BLaER1 (cell line): Measurements from ENCODE around the gene PTPN4.

Source experiments
- H3K27ac ChIP-seq: shearing (Covaris generic); formaldehyde crosslinking; 2 replicates; pipeline ENCODE4 v1.8.1; 2022
- H3K27me3 ChIP-seq: shearing (Covaris generic); formaldehyde crosslinking; 2 replicates; pipeline ENCODE4 v1.8.1; 2022
- H3K36me3 ChIP-seq: shearing (Covaris generic); formaldehyde crosslinking; 2 replicates; pipeline ENCODE4 v1.8.1; 2022
- H3K4me1 ChIP-seq: shearing (Covaris generic); formaldehyde crosslinking; 2 replicates; pipeline ENCODE4 v1.8.1; 2022
- H3K4me2 ChIP-seq: shearing (Covaris generic); formaldehyde crosslinking; 2 replicates; pipeline ENCODE4 v1.8.1; 2022
- H3K4me3 ChIP-seq: shearing (Covaris generic); formaldehyde crosslinking; 2 replicates; pipeline ENCODE4 v1.8.1; 2022
- H3K9ac ChIP-seq: shearing (Covaris generic); formaldehyde crosslinking; 2 replicates; pipeline ENCODE4 v1.8.1; 2022
- H3K9me3 ChIP-seq: shearing (Covaris generic); formaldehyde crosslinking; 2 replicates; pipeline ENCODE4 v1.8.1; 2022
- H4K20me1 ChIP-seq: shearing (Covaris generic); formaldehyde crosslinking; 2 replicates; pipeline ENCODE4 v1.8.1; 2022
- Cebpa-rat ChIP-seq: shearing (Covaris generic); IDR thresholded peaks from 2 replicates; pipeline ENCODE4 v1.8.1; 2022

The PTPN4 gene

DNA sequence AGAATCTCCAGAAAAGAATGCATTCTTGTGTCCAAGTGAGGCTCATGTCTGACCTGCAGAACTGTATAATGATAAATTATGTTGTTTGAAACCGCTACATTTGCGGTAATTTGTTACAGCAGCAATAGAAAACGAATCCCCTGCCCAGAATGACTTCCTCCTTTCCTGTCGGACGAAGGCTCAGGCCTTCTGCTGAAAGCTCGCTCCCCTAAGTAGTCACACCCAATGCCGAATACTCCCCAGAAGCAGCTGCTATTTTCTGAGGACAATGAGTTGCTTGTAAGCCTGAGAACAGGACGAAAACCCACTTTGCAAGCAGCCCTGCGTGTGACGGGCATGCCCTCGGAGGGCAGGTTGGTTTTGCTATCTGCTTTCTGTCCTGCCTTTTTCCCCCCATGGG is 27.7 kb upstream of the PTPN4 start:
- TF ChIP-seq Cebpa-rat: no peak
- H3K27ac ChIP-seq: no peak overlapping the region
- no peak overlapping the region for H3K9ac ChIP-seq
- H4K20me1 ChIP-seq: no peaks in the 10 kb centered on the region
- no peaks in the 10 kb centered on the region for H3K27me3 ChIP-seq
- no peak overlapping the region for H3K4me3 ChIP-seq
- H3K36me3 ChIP-seq: no peaks in the 10 kb centered on the region
- peak overlapping the region; percentile 11; the same call in 1 of the 2 replicates for H3K4me2 ChIP-seq
- H3K9me3 ChIP-seq: no peaks in the 10 kb centered on the region
- H3K4me1 ChIP-seq: peaks cover 55% of the 10 kb centered on the region

DNA sequence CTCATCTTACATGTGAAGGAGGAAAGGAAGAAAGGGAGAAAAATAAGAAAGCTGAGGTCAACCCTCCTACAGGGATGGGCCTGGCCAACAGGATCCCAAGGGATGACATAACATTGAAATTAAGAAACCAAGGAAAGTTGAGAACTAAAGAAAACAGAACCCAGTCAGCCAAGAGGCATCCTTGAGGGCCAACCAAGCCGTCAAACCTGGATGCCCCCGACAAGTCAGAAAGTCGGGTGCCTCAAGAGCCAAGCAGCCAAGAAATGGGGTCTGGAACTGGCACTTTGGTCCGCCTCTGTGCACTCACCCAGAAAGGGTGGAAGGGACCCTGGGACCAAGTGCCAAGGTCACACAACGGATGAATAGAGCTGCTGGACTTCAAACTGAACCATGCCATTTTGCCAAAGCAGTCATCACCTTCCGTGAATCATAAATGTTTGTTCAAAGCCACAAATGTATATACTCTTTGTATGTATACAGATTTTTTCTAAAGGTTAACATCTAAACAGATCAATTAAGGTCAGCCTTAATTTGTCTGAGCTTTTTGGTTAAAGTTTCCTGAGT is 27.0 kb upstream of the PTPN4 start:
- Histone ChIP-seq H3K4me1 (peaks cover 55% of the 10 kb centered on the region), H3K4me2 (no peak overlapping the region), H3K36me3 (no peaks in the 10 kb centered on the region), H3K9me3 (no peaks in the 10 kb centered on the region), H3K27me3 (no peaks in the 10 kb centered on the region), H3K9ac (no peak overlapping the region), H3K27ac (no peak overlapping the region), H3K4me3 (no peak overlapping the region), H4K20me1 (no peaks in the 10 kb centered on the region)
- no peak for TF ChIP-seq Cebpa-rat

- peaks cover 56% of the 10 kb centered on the region for H3K4me1 ChIP-seq
- TF ChIP-seq Cebpa-rat: no peak
- peak overlapping the region; percentile 29; the same call in 1 of the 2 replicates for H3K27ac ChIP-seq
- H3K4me3 ChIP-seq: no peak overlapping the region
- H3K36me3 ChIP-seq: no peaks in the 10 kb centered on the region
- no peaks in the 10 kb centered on the region for H4K20me1 ChIP-seq
- no peak overlapping the region; the same call in 1 of the 2 replicates for H3K9ac ChIP-seq
- no peaks in the 10 kb centered on the region for H3K27me3 ChIP-seq
- no peaks in the 10 kb centered on the region for H3K9me3 ChIP-seq
- peak overlapping the region; percentile 78 for H3K4me2 ChIP-seq
Observed at GRCh38 chr2:119734047-119734446, 25.7 kb upstream of the PTPN4 start.

DNA sequence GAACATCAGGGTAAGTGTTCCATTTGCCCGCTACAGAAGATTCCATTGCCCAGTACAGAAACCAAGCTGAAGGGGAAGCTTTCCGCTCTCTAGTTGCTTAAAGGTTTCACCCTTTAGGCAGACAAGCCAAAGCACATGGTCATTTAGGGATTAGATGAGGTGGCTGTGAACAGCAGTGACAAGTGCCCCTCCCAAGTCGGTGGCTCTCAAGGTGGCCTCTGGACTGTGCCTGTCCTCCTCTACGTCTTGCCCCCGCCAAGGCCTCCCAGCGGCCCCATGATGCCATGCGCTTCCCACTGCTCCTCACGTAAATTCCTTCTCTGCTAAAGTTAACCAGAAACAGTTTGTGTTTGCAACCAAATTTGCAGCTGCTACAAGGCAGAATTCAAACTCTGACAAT is 24.2 kb upstream of the PTPN4 start:
- no peak overlapping the region for H3K4me3 ChIP-seq
- no peak overlapping the region for H3K4me2 ChIP-seq
- no peaks in the 10 kb centered on the region for H3K27me3 ChIP-seq
- H3K9me3 ChIP-seq: no peaks in the 10 kb centered on the region
- H4K20me1 ChIP-seq: no peaks in the 10 kb centered on the region
- no peaks in the 10 kb centered on the region for H3K36me3 ChIP-seq
- H3K4me1 ChIP-seq: peaks cover 61% of the 10 kb centered on the region
- TF ChIP-seq Cebpa-rat: no peak
- H3K27ac ChIP-seq: no peak overlapping the region
- no peak overlapping the region for H3K9ac ChIP-seq

DNA sequence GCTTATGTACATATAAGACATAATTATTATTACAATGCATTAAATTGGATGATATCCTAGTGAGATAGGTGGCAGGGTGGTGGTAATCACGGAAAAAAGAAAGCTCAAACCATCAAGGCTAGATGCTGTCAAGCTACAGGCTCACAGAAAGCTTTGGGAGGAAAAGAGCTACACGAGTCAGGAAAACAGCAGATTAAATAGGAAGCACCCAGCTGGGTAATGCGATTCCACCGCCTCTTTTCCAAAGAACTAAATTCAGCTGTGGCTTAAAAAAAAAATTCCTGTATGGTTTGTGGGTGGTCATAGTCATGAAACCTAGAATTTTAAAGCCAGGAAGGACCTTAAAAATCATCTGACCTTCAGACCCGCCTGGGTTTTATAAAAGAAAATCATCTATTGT is 23.7 kb upstream of the PTPN4 start:
- Histone ChIP-seq H3K9me3 (no peaks in the 10 kb centered on the region), H3K36me3 (no peaks in the 10 kb centered on the region), H3K9ac (no peak overlapping the region), H3K4me3 (no peak overlapping the region), H3K4me1 (peaks cover 58% of the 10 kb centered on the region), H4K20me1 (no peaks in the 10 kb centered on the region), H3K27me3 (no peaks in the 10 kb centered on the region), H3K27ac (no peak overlapping the region), H3K4me2 (no peak overlapping the region)
- TF ChIP-seq Cebpa-rat: no peak

- Histone ChIP-seq H3K27me3 (no peaks in the 10 kb centered on the region), H3K9me3 (no peaks in the 10 kb centered on the region), H3K27ac (peak overlapping the region; percentile 70), H3K4me2 (peak overlapping the region; percentile 72), H3K4me3 (no peak overlapping the region), H3K36me3 (no peaks in the 10 kb centered on the region), H3K4me1 (peaks cover 21% of the 10 kb centered on the region), H4K20me1 (no peaks in the 10 kb centered on the region), H3K9ac (peak overlapping the region; percentile 42)
- no peak for TF ChIP-seq Cebpa-rat
Observed at GRCh38 chr2:119739580-119740255, 20.0 kb upstream of the PTPN4 start.

- no peak for TF ChIP-seq Cebpa-rat
- Histone ChIP-seq H3K27me3 (no peaks in the 10 kb centered on the region), H3K4me1 (peaks cover 17% of the 10 kb centered on the region), H3K27ac (no peak overlapping the region), H3K9ac (no peak overlapping the region), H4K20me1 (no peaks in the 10 kb centered on the region), H3K4me2 (no peak overlapping the region), H3K36me3 (no peaks in the 10 kb centered on the region), H3K4me3 (no peak overlapping the region), H3K9me3 (no peaks in the 10 kb centered on the region)
Observed at GRCh38 chr2:119741001-119741400, 18.7 kb upstream of the PTPN4 start.

- H3K36me3 ChIP-seq: no peaks in the 10 kb centered on the region
- peaks cover 17% of the 10 kb centered on the region for H3K4me1 ChIP-seq
- no peak overlapping the region for H3K27ac ChIP-seq
- no peaks in the 10 kb centered on the region for H4K20me1 ChIP-seq
- no peaks in the 10 kb centered on the region for H3K27me3 ChIP-seq
- no peaks in the 10 kb centered on the region for H3K9me3 ChIP-seq
- no peak overlapping the region for H3K4me3 ChIP-seq
- TF ChIP-seq Cebpa-rat: no peak
- no peak overlapping the region for H3K4me2 ChIP-seq
- H3K9ac ChIP-seq: no peak overlapping the region
Observed at GRCh38 chr2:119741868-119742267, 17.9 kb upstream of the PTPN4 start.

- no peak for TF ChIP-seq Cebpa-rat
- H3K4me2 ChIP-seq: no peak overlapping the region
Observed at GRCh38 chr2:119744335-119744939, 15.3 kb upstream of the PTPN4 start.

GRCh38 chr2:119745566-119745965 is 14.2 kb upstream of the PTPN4 start:
- peaks cover 1% of the 10 kb centered on the region for H3K4me1 ChIP-seq
- H3K9ac ChIP-seq: no peak overlapping the region
- no peak overlapping the region for H3K27ac ChIP-seq
- no peak overlapping the region for H3K4me2 ChIP-seq
- H3K36me3 ChIP-seq: no peaks in the 10 kb centered on the region
- no peak for TF ChIP-seq Cebpa-rat
- no peaks in the 10 kb centered on the region for H3K27me3 ChIP-seq
- no peaks in the 10 kb centered on the region for H3K9me3 ChIP-seq
- no peaks in the 10 kb centered on the region for H4K20me1 ChIP-seq
- H3K4me3 ChIP-seq: no peak overlapping the region

More at GRCh38 chr2:119744335-119744939, 15.3 kb upstream of the PTPN4 start:
- H3K9me3 ChIP-seq: no peaks in the 10 kb centered on the region
- H4K20me1 ChIP-seq: no peaks in the 10 kb centered on the region
- H3K4me1 ChIP-seq: peaks cover 13% of the 10 kb centered on the region
- no peak overlapping the region for H3K27ac ChIP-seq
- H3K4me3 ChIP-seq: no peak overlapping the region
- H3K36me3 ChIP-seq: no peaks in the 10 kb centered on the region
- H3K9ac ChIP-seq: no peak overlapping the region
- no peaks in the 10 kb centered on the region for H3K27me3 ChIP-seq
